Activated CD4-positive, alpha-beta T cell treated with anti-CD3 and anti-CD28 coated beads, Interleukin-2, amount 10 ng/mL, durations not matched to agents 7 days and 5 days (primary cell): ENCODE data around the gene SPTLC2. TPM values are rescaled to one million over a fixed set of nuclear protein-coding genes. Genes with fewer than 3 reads are reported as not detected.
"Not testable (repeated sequence)": the region's sequence is repeated elsewhere in the genome, so short reads cannot be mapped to it uniquely, and the experiment has no call there.

Source experiments
- CTCF ChIA-PET: fragments of 350-600 bp; sonication (Branson Sonifier 250); formaldehyde crosslinking; loops from one replicate; lab custom pipeline; 2021; ENCODE audit warnings: antibody characterized with exemption; lab: Charles Lee
- POLR2A ChIA-PET: fragments of 350-600 bp; sonication (Branson Sonifier 250); formaldehyde crosslinking; loops from one replicate; lab custom pipeline; 2021; ENCODE audit warnings: antibody characterized with exemption; lab: Charles Lee
- DNase-seq: peaks from one replicate; pipeline ENCODE4 v3.0.0-alpha.2; 2020
- H3K27ac Mint-ChIP-seq: one replicate; pipeline ENCODE4 v1.8.0; 2021; ENCODE audit warnings: mild to moderate bottlenecking, moderate library complexity, mixed read lengths
- H3K27me3 Mint-ChIP-seq: one replicate; pipeline ENCODE4 v1.8.0; 2021; ENCODE audit warnings: mixed read lengths
- H3K36me3 Mint-ChIP-seq: one replicate; pipeline ENCODE4 v1.8.0; 2021; ENCODE audit warnings: low read depth, mixed read lengths
- H3K4me1 Mint-ChIP-seq: one replicate; pipeline ENCODE4 v1.8.0; 2021; ENCODE audit warnings: mixed read lengths
- H3K4me3 Mint-ChIP-seq: one replicate; pipeline ENCODE4 v1.8.0; 2021; ENCODE audit warnings: mild to moderate bottlenecking, moderate library complexity, mixed read lengths
- H3K9me3 Mint-ChIP-seq: one replicate; pipeline ENCODE4 v1.8.0; 2021; ENCODE audit warnings: mixed read lengths
- total RNA-seq, 2 experiments: library from RNA; stranded (reverse); gene quantifications; one replicate each; pipeline ENCODE4 v1.2.3, GENCODE V29; 2021

The SPTLC2 gene
- total RNA-seq, 2 experiments from 2014 or later, result 54.2 to 64.4 TPM

- CTCF ChIA-PET, result interaction anchor here (0.7 kb wide), 1 partner anchor 276 kb away, joined by 5 read pairs; no protein-coding TSS in a partner anchor
- Mint-ChIP-seq H3K9me3 (peaks cover 6% of the 10 kb centered on the region), H3K4me3 (peak overlapping the region; percentile 63), H3K27ac (peak overlapping the region; percentile 91), H3K36me3 (peaks cover 46% of the 10 kb centered on the region), H3K4me1 (peaks cover 68% of the 10 kb centered on the region), H3K27me3 (no peaks in the 10 kb centered on the region)
- POLR2A ChIA-PET, result no interaction called here
- DNase-seq, result peak; percentile 35
These were observed 17.9 kb downstream of the SPTLC2 start for GRCh38 chr14:77598366-77599070.

GRCh38 chr14:77593501-77593961 lies 22.9 kb downstream of the SPTLC2 start:
- Mint-ChIP-seq H3K4me3 (peak overlapping the region; percentile 65), H3K27ac (peak overlapping the region; percentile 89), H3K9me3 (peaks cover 2% of the 10 kb centered on the region), H3K4me1 (peaks cover 68% of the 10 kb centered on the region), H3K27me3 (no peaks in the 10 kb centered on the region), H3K36me3 (peaks cover 54% of the 10 kb centered on the region)
- POLR2A ChIA-PET, result interaction anchor here (0.7 kb wide), 1 partner anchor 12 kb away, joined by 3 read pairs; no protein-coding TSS in a partner anchor
- DNase-seq, result no peak
- CTCF ChIA-PET, result interaction anchor here (0.6 to 1.1 kb wide), 5 partner anchors 11 to 88 kb away, joined by 3 read pairs; partner anchors contain the start of gene SPTLC2

DNA sequence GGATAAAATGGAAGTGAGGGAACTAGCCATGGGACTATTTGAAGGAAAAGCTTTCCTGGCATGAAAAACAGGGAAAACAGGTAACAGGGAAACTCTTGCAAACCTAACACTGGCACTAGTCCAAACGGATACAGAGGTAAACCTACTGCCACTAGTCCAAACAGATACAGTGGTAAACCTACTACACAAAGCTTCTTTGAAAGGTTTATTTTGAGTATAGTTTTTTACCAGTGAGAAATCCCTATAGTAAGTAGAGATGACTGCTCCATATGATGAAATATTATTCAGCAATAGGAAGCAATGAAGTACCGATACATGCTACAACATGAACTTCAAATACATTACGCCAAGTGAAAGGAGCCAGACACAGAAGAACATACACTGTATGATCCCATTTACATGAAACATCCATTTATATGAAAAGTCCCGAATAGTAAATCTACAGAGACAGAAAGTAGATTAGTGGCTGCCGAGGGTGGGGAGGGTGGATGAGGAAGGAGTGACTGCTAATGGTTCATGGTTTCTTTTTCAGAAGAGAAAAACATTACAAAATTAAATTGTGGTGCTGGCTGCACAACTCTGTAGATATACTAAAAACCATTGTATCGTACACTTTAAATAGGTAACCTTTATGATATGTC lies 25.5 kb downstream of the SPTLC2 start:
- CTCF ChIA-PET, result interaction anchor here (0.6 to 1.2 kb wide), 2 partner anchors 8 to 127 kb away, joined by 3 read pairs; no protein-coding TSS in a partner anchor
- POLR2A ChIA-PET, result no interaction called here
- DNase-seq, result no peak
- Mint-ChIP-seq H3K27me3 (no peaks in the 10 kb centered on the region), H3K4me3 (peak overlapping the region; percentile 29), H3K4me1 (peaks cover 73% of the 10 kb centered on the region), H3K36me3 (peaks cover 61% of the 10 kb centered on the region), H3K27ac (peak overlapping the region; percentile 57), H3K9me3 (peaks cover 2% of the 10 kb centered on the region)

DNA sequence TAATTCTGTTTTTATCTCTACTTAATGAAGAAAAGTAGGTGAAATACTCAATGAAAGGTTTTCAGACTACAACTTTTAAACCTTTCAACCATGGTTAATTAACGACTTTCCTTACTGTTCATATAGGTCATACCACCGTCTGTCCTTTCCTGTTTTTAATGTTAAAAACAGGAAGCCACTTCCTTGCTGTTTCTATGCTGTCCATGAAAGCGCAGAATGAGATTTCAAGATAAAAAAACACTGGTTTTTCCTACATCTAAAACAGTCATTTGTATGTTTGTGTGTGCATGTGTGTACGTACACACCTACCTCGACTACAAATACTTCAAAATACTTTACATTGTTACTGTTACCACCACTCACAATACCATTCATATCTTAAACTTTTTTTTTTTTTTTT lies 27.3 kb downstream of the SPTLC2 start:
- no peaks in the 10 kb centered on the region for H3K9me3 Mint-ChIP-seq
- CTCF ChIA-PET, result no interaction called here
- peaks cover 64% of the 10 kb centered on the region for H3K4me1 Mint-ChIP-seq
- no peak for DNase-seq
- H3K27me3 Mint-ChIP-seq, result no peaks in the 10 kb centered on the region
- H3K4me3 Mint-ChIP-seq, result peak overlapping the region; percentile 50
- POLR2A ChIA-PET, result interaction anchor here (0.6 kb wide), 1 partner anchor 138 kb away, joined by 5 read pairs; no protein-coding TSS in a partner anchor
- peak overlapping the region; percentile 82 for H3K27ac Mint-ChIP-seq
- H3K36me3 Mint-ChIP-seq, result peaks cover 48% of the 10 kb centered on the region

GRCh38 chr14:77588411-77589025 lies 27.9 kb downstream of the SPTLC2 start:
- H3K9me3 Mint-ChIP-seq, CTCF ChIA-PET, DNase-seq, H3K27me3 Mint-ChIP-seq, POLR2A ChIA-PET: not testable (repeated sequence)
- Mint-ChIP-seq H3K4me1 (peaks cover 59% of the 10 kb centered on the region), H3K4me3 (peak overlapping the region; percentile 10), H3K27ac (peak overlapping the region; percentile 78), H3K36me3 (peaks cover 45% of the 10 kb centered on the region)

DNA sequence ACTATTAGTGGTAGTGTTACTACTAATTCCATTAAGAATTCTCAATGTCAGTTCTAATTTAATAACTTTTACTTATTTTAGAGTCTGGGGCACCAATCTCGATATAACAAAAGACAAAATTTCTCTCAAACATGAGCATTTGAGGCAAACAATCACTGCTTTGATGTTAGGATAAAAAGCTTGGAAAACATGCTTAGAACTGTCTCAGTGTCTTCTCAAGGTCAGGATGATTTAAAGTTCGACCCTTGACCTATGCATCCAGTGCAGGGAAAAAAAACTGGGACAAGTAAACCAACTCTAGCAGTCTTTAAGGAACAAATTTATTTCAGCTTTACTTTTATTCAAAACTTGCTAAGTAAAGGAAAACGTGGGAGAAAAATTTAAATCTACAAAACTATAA lies 31.1 kb downstream of the SPTLC2 start:
- H3K9me3 Mint-ChIP-seq, result no peaks in the 10 kb centered on the region
- no peak overlapping the region for H3K4me3 Mint-ChIP-seq
- DNase-seq, result no peak
- H3K4me1 Mint-ChIP-seq, result peaks cover 57% of the 10 kb centered on the region
- ChIA-PET CTCF (no interaction called here), POLR2A (no interaction called here)
- H3K27me3 Mint-ChIP-seq, result no peaks in the 10 kb centered on the region
- H3K36me3 Mint-ChIP-seq, result peaks cover 26% of the 10 kb centered on the region
- H3K27ac Mint-ChIP-seq, result no peak overlapping the region

GRCh38 chr14:77584809-77585208 lies 31.6 kb downstream of the SPTLC2 start:
- ChIA-PET CTCF (no interaction called here), POLR2A (no interaction called here)
- no peak for DNase-seq
- H3K9me3 Mint-ChIP-seq, result no peaks in the 10 kb centered on the region
- H3K4me1 Mint-ChIP-seq, result peaks cover 53% of the 10 kb centered on the region
- H3K4me3 Mint-ChIP-seq, result no peak overlapping the region
- no peak overlapping the region for H3K27ac Mint-ChIP-seq
- H3K27me3 Mint-ChIP-seq, result no peaks in the 10 kb centered on the region
- peaks cover 26% of the 10 kb centered on the region for H3K36me3 Mint-ChIP-seq

DNA sequence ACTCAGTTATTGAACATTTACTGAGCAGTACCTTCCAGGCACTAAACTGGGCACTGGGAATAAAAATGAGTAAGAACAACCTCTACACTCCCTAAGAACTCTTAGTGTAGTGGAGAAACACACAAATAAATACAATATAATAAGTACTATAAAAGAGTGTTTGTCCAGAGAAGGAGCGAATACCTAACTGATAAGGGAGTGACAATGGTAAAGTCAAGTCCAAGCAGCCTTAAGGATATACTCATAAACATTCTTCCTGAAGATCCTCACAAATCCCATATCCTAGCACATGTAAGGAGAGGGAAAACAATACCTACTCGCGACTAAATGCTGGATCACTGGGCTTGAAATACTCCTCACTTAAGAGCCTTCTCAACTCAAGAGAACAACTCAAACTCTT lies 32.8 kb downstream of the SPTLC2 start:
- ChIA-PET CTCF (interaction anchor here (1.4 kb wide), 1 partner anchor 7 kb away, joined by 3 read pairs; no protein-coding TSS in a partner anchor), POLR2A (no interaction called here)
- DNase-seq, result no peak
- Mint-ChIP-seq H3K4me3 (no peak overlapping the region), H3K36me3 (peaks cover 28% of the 10 kb centered on the region), H3K4me1 (peaks cover 47% of the 10 kb centered on the region), H3K27ac (no peak overlapping the region), H3K9me3 (no peaks in the 10 kb centered on the region), H3K27me3 (no peaks in the 10 kb centered on the region)

DNA sequence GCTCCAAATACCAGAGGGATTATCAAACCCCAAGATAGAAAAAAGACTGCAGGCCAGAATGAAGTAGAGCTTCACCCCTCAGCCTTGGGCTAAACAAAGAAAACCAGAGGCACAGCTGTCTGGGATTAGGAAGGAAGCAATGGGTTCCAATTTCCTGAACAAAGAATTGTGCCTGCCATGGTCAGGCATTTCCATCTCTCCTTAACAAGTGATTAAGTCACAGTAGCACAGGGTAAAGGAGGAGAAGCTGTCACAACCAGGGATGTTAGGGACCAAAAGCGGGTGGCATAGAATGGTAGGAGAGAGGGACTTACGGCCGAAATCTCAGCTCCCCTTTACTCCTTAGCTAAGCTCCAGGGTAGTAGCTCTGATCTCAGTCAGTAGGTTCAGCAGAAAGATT lies 33.9 kb downstream of the SPTLC2 start:
- no peak overlapping the region for H3K27ac Mint-ChIP-seq
- no peaks in the 10 kb centered on the region for H3K9me3 Mint-ChIP-seq
- peaks cover 23% of the 10 kb centered on the region for H3K36me3 Mint-ChIP-seq
- no peaks in the 10 kb centered on the region for H3K27me3 Mint-ChIP-seq
- ChIA-PET CTCF (interaction anchor here (0.9 to 1.4 kb wide), 3 partner anchors 8 to 30 kb away, joined by 3 read pairs; no protein-coding TSS in a partner anchor), POLR2A (interaction anchor here (0.6 kb wide), 1 partner anchor 15 kb away, joined by 3 read pairs; no protein-coding TSS in a partner anchor)
- H3K4me1 Mint-ChIP-seq, result peaks cover 39% of the 10 kb centered on the region
- DNase-seq, result no peak
- H3K4me3 Mint-ChIP-seq, result no peak overlapping the region

DNA sequence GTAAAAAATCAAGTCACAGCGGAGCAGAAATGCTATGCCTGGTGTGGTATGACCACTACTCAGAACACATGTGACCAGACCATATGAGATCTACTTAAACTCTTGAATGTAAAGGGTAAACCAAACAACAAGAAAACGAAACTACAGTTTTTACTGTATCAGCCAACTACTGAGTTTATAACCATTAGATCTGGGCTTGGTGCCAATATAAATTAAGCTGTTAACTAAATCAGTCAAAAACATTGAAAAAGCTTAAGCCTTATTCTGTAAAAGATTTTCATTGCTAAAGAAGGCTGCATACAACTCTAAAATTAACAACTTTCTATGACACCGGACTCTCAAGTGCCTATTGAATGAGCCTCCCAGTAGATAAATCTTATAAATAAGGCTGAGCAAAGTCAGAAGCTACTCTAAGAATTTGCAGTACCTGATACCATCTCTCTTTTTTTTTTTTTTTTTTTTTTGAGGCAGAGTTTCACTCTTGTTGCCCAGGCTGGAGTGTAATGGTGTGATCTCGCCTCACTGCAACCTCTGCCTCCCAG lies 35.4 kb downstream of the SPTLC2 start:
- Mint-ChIP-seq H3K27ac (peak overlapping the region; percentile 84), H3K9me3 (no peaks in the 10 kb centered on the region), H3K4me3 (peak overlapping the region; percentile 65), H3K36me3 (peaks cover 21% of the 10 kb centered on the region), H3K4me1 (peaks cover 29% of the 10 kb centered on the region), H3K27me3 (no peaks in the 10 kb centered on the region)
- no peak for DNase-seq
- POLR2A ChIA-PET, result interaction anchor here (0.6 kb wide), 1 partner anchor 12 kb away, joined by 3 read pairs; no protein-coding TSS in a partner anchor
- CTCF ChIA-PET, result interaction anchor here (0.5 kb wide), 1 partner anchor 102 kb away, joined by 3 read pairs; no protein-coding TSS in a partner anchor

DNA sequence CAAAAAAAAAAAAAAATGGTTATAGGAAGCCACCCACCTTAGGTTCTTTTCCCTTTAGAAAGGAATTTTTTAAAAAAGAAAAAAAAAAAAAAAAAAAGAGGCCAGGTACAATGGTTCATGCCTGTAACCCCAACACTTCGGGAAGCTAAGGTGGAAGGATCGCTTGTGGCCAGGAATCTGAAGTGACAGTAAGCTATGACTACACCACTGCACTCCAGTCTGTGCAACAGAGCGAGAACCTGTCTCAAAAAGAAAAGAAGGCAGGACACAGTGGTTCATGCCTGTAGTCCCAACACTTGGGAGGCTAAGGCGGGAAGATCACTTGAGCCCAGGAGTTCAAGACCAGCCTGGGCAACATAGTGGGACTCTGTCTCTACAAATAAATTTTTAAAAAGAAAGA lies 36.0 kb downstream of the SPTLC2 start:
- H3K4me3 Mint-ChIP-seq, result peak overlapping the region; percentile 65

GRCh38 chr14:77579780-77580179 lies 36.7 kb downstream of the SPTLC2 start:
- CTCF ChIA-PET, result no interaction called here
- H3K4me1 Mint-ChIP-seq, result peaks cover 29% of the 10 kb centered on the region
- no peaks in the 10 kb centered on the region for H3K27me3 Mint-ChIP-seq
- DNase-seq, result no peak
- H3K9me3 Mint-ChIP-seq, result no peaks in the 10 kb centered on the region
- no peak overlapping the region for H3K27ac Mint-ChIP-seq
- POLR2A ChIA-PET, result no interaction called here
- H3K4me3 Mint-ChIP-seq, result no peak overlapping the region
- peaks cover 27% of the 10 kb centered on the region for H3K36me3 Mint-ChIP-seq

More for the DNA sequence above, 36.0 kb downstream of the SPTLC2 start:
- no peak for DNase-seq
- POLR2A ChIA-PET, result no interaction called here
- CTCF ChIA-PET, result interaction anchor here (0.6 kb wide), 1 partner anchor 112 kb away, joined by 3 read pairs; no protein-coding TSS in a partner anchor
- H3K36me3 Mint-ChIP-seq, result peaks cover 25% of the 10 kb centered on the region
- H3K27ac Mint-ChIP-seq, result peak overlapping the region; percentile 84
- H3K4me1 Mint-ChIP-seq, result peaks cover 29% of the 10 kb centered on the region
- H3K9me3 Mint-ChIP-seq, result no peaks in the 10 kb centered on the region
- no peaks in the 10 kb centered on the region for H3K27me3 Mint-ChIP-seq
